Measurements from ENCODE around the gene WDR43. TPM values are rescaled to one million over a fixed set of nuclear protein-coding genes. Genes with fewer than 3 reads are reported as not detected.

The WDR43 gene
- total RNA-seq, 1 experiment from 2014 or later, result 86.5 TPM

- CTCF ChIA-PET, result no interaction called here
These were observed 40.3 kb downstream of the WDR43 start for GRCh38 chr2:28934769-28935168.

GRCh38 chr2:28941008-28941407 is 46.5 kb downstream of the WDR43 start:
- TF ChIP-seq CTCF (IDR thresholded peaks at IDR 0.05), result no peak
- no peak for TF ChIP-seq SIN3A (IDR thresholded peaks at IDR 0.05; ENCODE audit: borderline replicate concordance, insufficient read depth, low read depth, low read length)
- TF ChIP-seq POLR2AphosphoS5 (IDR thresholded peaks at IDR 0.05; ENCODE audit: low read depth, low read length), result no peak
- TF ChIP-seq TCF7L2 (IDR thresholded peaks at IDR 0.05; ENCODE audit: low read depth, low read length), result no peak
- no peak for TF ChIP-seq REST (IDR thresholded peaks at IDR 0.05; ENCODE audit: insufficient read depth in 1 of 2, low read depth in 2 of 2, low read length in 1 of 2)
- H3K4me3 ChIP-seq (ENCODE audit: low read depth in 2 of 2, low read length in 2 of 2), result no peak overlapping the region
- no peaks in the 10 kb centered on the region for H3K27me3 ChIP-seq (ENCODE audit: control insufficient read depth, insufficient read depth, low read length)
- CTCF ChIA-PET, result no interaction called here
- no peak for ATAC-seq
- intact Hi-C loops (cut with micrococcal nuclease; ENCODE audit: unreplicated experiment), result no loop called here
- peaks cover 68% of the 10 kb centered on the region for H3K36me3 ChIP-seq (ENCODE audit: control insufficient read depth, insufficient read depth, low read length)
- POLR2A ChIA-PET, result no interaction called here
- BruUV-seq (replicated peaks), result no TSS peak
- no peak overlapping the region for H3K27ac ChIP-seq (ENCODE audit: low read length)
- no peaks in the 10 kb centered on the region for H3K4me1 ChIP-seq (ENCODE audit: control insufficient read depth, insufficient read depth, low read length)
- in situ Hi-C loops (cut with HindIII; ENCODE audit: low pct_unique_long_range_greater_than_20kb, low sequenced_read_pairs), result no loop called here
- H3K9me3 ChIP-seq (ENCODE audit: control insufficient read depth, insufficient read depth, low read depth, low read length), result no peaks in the 10 kb centered on the region
- DNase-seq (ENCODE audit: low read depth, low spot score), result no peak

More at GRCh38 chr2:28934769-28935168, 40.3 kb downstream of the WDR43 start:
- no peaks in the 10 kb centered on the region for H3K9me3 ChIP-seq (ENCODE audit: control insufficient read depth, insufficient read depth, low read depth, low read length)
- ATAC-seq, result no peak
- TF ChIP-seq POLR2AphosphoS5 (IDR thresholded peaks at IDR 0.05; ENCODE audit: low read depth, low read length) (no peak), TCF7L2 (IDR thresholded peaks at IDR 0.05; ENCODE audit: low read depth, low read length) (no peak), SIN3A (IDR thresholded peaks at IDR 0.05; ENCODE audit: borderline replicate concordance, insufficient read depth, low read depth, low read length) (no peak), CTCF (IDR thresholded peaks at IDR 0.05) (no peak), REST (IDR thresholded peaks at IDR 0.05; ENCODE audit: insufficient read depth in 1 of 2, low read depth in 2 of 2, low read length in 1 of 2) (no peak)
- in situ Hi-C loops (cut with HindIII; ENCODE audit: low pct_unique_long_range_greater_than_20kb, low sequenced_read_pairs), result no loop called here
- POLR2A ChIA-PET, result no interaction called here
- DNase-seq (ENCODE audit: low read depth, low spot score), result no peak
- no peak overlapping the region for H3K27ac ChIP-seq (ENCODE audit: low read length)
- peaks cover 63% of the 10 kb centered on the region for H3K36me3 ChIP-seq (ENCODE audit: control insufficient read depth, insufficient read depth, low read length)
- H3K4me1 ChIP-seq (ENCODE audit: control insufficient read depth, insufficient read depth, low read length), result no peaks in the 10 kb centered on the region
- BruUV-seq (replicated peaks), result no TSS peak
- H3K4me3 ChIP-seq (ENCODE audit: low read depth in 2 of 2, low read length in 2 of 2), result no peak overlapping the region
- intact Hi-C loops (cut with micrococcal nuclease; ENCODE audit: unreplicated experiment), result no loop called here
- no peaks in the 10 kb centered on the region for H3K27me3 ChIP-seq (ENCODE audit: control insufficient read depth, insufficient read depth, low read length)
